IPS-20b (cell line): ENCODE data around the gene CHST8.
A peak's percentile ranks its signal among the peaks of the same experiment; 100 is the strongest.

ENCODE experiments used
- H3K27ac ChIP-seq: one replicate; pipeline ENCODE4 v1.5.1; 2013; ENCODE audit warnings: low read length
- H3K27me3 ChIP-seq: 2 replicates; pipeline ENCODE4 v1.6.1; 2013; ENCODE audit warnings: mild to moderate bottlenecking, low read length, inconsistent platforms; ENCODE audit not compliant: insufficient read depth
- H3K36me3 ChIP-seq: 2 replicates; pipeline ENCODE4 v1.6.1; 2013; ENCODE audit warnings: low read depth, mild to moderate bottlenecking, inconsistent platforms, low read length, moderate library complexity; ENCODE audit not compliant: insufficient read depth
- H3K4me1 ChIP-seq: 2 replicates; pipeline ENCODE4 v1.6.1; 2013; ENCODE audit warnings: mild to moderate bottlenecking, control low read depth, inconsistent platforms, low read length, moderate library complexity; ENCODE audit not compliant: insufficient read depth
- H3K4me3 ChIP-seq: 2 replicates; pipeline ENCODE4 v1.5.1; 2013; ENCODE audit warnings: mild to moderate bottlenecking, low read length, inconsistent platforms
- H3K9ac ChIP-seq: 2 replicates; pipeline ENCODE4 v1.6.1; 2013; ENCODE audit warnings: low read depth, mild to moderate bottlenecking, inconsistent platforms, low read length, moderate library complexity
- H3K9me3 ChIP-seq: 2 replicates; pipeline ENCODE4 v1.6.1; 2013; ENCODE audit warnings: mild to moderate bottlenecking, low read depth, low read length, inconsistent platforms; ENCODE audit not compliant: insufficient read depth

Gene CHST8

DNA sequence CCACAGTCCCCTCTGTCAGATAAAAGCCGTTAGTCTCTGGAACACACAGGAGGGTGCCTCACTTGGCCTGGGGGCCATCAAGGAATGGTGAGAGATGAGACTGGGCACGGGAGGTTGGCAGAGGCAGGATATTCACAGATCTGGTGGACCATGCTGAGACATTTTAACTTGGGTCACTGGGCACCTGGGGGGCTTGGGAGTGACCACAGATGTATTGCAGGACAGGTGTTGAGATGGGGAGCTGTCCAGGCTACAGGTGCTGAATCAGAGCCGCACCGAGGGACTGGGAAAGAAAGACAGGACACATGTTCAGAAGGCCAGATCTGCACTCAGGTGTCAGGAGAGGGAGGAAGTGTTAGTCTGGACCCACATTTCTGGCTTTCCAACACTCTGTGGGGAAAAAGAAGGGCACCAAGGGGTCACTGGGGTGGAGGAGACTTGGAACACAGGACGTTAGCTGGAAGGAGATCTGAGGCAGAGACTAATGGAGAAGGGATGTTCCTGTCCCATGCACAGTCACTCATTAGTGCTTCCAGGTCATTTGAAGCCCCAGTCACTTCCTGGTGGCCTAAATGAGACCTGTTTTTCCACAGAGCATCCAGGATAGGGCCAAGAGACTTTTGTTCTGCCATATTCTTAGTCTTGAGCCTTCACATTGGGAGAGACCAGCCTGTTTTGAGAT, 56.1 kb downstream of the CHST8 start:
- Histone ChIP-seq H3K36me3 (no peaks in the 10 kb centered on the region), H3K4me1 (no peaks in the 10 kb centered on the region), H3K27ac (no peak overlapping the region), H3K27me3 (0 out of 2 replicates have a peak, but pooled peaks cover 3% of the 10 kb centered on the region), H3K9me3 (no peaks in the 10 kb centered on the region), H3K9ac (no peak overlapping the region), H3K4me3 (no peak overlapping the region)

DNA sequence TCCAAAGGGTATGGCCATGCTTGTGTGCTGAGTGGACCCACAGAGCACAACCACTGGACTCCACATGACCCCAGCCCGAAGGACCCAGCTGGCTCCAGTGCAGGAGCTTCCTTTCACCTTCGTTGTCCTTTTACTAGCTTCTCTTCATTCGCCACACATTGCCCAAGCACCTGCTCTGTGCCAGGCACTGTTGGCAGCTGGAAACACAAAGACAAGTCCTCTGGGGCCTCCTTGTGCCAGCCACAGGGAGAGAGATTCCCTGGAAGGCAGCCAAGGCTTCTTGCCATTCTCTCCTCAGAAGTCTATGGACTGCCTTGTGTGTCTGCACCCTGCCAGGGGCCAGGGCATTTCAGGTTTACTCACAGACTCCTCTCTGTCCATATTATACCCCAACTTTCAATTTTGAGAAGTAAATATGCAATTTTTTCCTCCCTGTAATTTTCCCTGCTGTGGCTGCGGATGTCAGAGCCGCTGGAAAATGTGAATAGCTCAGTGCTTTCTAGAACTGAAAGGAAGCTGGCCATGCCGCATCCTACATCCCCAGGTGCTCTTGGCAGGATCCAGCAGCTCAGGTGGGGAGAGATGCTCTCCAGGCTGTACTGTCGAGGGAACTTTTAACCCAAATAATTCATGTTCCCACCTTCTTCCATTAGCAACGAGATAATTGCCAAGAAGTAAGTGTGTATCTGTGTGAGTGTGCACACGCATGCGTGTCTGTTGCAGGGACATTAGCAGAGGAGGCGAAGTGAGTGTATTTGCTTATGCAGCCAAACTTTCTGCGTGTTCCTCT, 57.2 kb downstream of the CHST8 start:
- H3K9me3 ChIP-seq: no peaks in the 10 kb centered on the region
- no peaks in the 10 kb centered on the region for H3K36me3 ChIP-seq
- H3K4me1 ChIP-seq: no peaks in the 10 kb centered on the region
- no peak overlapping the region for H3K27ac ChIP-seq
- no peak overlapping the region for H3K9ac ChIP-seq
- no peak overlapping the region for H3K4me3 ChIP-seq
- peaks cover 14% of the 10 kb centered on the region for H3K27me3 ChIP-seq

DNA sequence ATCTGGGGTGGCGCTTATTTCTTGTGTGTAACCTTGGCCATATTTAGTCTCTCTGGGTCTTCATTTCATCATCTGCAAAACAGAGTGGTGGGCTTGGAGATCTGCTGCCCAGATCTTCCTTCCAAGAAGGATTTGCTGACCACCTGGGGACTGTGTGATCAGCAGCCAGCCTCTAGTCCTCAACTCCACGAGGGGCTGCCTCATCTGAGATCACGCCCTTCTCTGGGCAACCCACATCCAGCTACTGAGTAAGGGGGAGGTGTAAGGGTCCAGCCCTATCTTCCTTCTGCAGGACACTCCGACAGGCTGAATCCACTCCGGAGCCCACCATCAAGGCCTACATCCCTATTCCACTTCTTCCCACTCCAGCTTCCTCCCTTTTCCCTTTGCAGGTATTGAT, 57.9 kb downstream of the CHST8 start:
- H3K9me3 ChIP-seq: no peaks in the 10 kb centered on the region
- H3K36me3 ChIP-seq: no peaks in the 10 kb centered on the region
- no peaks in the 10 kb centered on the region for H3K4me1 ChIP-seq
- H3K4me3 ChIP-seq: no peak overlapping the region
- H3K27me3 ChIP-seq: peaks cover 17% of the 10 kb centered on the region
- H3K27ac ChIP-seq: no peak overlapping the region
- H3K9ac ChIP-seq: no peak overlapping the region

DNA sequence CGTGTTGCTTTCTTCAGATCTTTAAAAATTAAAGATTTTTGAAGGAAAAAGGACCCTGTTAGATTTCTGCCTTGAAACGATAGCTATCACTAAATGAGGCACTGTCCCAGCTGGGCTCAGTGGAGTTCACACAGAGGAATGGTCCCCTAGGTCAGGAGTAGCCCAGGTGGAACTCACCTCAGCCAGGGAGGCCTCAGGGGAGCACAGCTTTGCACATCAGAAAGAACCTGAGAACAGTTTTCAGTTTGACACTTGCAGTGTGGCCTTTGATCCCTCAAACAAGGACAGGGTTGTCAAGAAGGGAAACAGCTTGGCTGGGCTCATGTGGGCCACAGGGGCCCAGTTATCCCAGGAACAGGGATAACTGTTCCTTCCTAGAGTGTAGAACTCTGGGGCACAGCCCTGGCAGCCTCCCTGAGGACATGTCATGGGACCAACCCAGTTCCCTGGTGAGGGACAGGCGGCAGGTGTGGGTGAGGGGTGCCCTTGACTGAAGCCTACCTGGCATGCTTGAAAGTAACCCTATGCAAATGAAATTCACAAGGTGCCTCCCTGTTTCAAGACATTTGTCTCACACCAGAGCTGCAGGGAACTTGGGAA, 59.4 kb downstream of the CHST8 start:
- no peak overlapping the region for H3K4me3 ChIP-seq
- H3K9ac ChIP-seq: no peak overlapping the region
- no peaks in the 10 kb centered on the region for H3K36me3 ChIP-seq
- H3K4me1 ChIP-seq: no peaks in the 10 kb centered on the region
- peaks cover 32% of the 10 kb centered on the region for H3K27me3 ChIP-seq
- no peak overlapping the region for H3K27ac ChIP-seq
- H3K9me3 ChIP-seq: no peaks in the 10 kb centered on the region

DNA sequence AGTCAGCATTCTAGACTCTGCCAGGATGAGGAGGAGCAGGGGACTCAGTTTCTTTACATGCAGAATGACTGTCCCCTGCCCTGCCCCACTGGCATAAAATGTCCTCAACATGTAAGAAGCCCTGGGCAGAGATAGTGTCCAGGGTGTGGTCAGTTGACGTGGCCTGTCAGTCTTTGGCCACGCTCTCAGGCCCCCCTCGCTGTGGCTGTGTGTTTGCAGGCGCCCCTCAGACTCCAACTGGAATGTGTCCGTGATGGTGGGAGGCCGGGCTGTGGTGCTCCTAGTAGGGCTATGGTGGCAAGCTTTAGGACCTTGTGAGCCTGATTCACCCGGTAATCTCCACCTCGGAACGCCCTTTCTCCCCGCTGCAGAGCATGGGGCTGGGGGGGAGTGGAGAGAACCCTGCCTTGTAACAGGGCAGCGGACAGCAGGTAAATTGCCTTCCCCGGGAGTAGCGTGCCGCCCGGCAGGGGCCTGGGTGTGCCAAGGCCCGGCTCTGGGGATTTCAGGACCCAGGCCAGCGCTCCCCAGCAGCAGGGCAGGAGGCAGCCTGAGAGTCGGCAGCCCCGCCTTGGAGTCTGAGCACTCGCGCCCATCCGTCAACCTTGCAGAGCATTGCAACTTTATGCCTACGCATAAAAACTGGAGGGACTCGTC, 62.3 kb downstream of the CHST8 start:
- Histone ChIP-seq H3K36me3 (no peaks in the 10 kb centered on the region), H3K9ac (no peak overlapping the region), H3K4me1 (no peaks in the 10 kb centered on the region), H3K9me3 (no peaks in the 10 kb centered on the region), H3K27ac (no peak overlapping the region), H3K27me3 (peaks cover 33% of the 10 kb centered on the region), H3K4me3 (peak overlapping the region; percentile 61; the same call in 1 of the 2 replicates)

DNA sequence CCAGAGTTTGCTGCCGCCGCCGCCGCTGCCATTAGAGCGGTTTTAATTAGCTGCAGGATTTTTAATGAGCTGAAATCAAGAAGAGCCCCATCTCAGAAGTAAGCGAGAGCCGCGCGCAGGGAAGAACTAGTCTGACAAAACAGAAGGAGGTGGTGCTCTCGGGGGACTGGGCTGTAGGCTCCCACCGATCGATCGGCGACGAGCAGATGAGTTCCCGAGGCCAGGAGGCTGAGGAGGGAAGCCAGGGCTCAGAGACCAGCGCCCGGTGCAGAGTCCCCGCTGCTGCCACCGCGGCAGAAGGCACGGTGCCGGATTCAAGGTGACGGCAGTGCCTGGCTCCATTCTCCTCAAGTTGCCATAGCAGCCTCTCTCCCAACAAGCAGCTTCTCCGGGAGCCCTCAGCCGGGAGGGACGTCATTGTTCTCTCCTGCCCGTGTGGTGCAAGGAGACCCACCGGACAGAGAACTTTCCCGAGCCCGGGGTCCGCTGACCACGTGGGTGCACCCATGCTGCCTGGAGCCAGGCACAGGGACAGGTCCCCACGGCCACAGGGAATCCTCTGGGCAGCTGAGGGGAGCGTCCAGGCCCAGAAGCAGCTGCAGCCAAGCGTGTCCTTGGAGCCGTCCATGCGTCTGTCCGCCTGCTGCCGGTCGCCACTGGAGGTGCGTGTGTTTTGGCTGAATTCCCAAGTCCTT, 62.9 kb downstream of the CHST8 start:
- Histone ChIP-seq H3K9ac (no peak overlapping the region), H3K9me3 (no peaks in the 10 kb centered on the region), H3K4me3 (peak overlapping the region; percentile 61; the same call in 1 of the 2 replicates), H3K36me3 (no peaks in the 10 kb centered on the region), H3K4me1 (no peaks in the 10 kb centered on the region), H3K27me3 (peaks cover 33% of the 10 kb centered on the region), H3K27ac (no peak overlapping the region)

DNA sequence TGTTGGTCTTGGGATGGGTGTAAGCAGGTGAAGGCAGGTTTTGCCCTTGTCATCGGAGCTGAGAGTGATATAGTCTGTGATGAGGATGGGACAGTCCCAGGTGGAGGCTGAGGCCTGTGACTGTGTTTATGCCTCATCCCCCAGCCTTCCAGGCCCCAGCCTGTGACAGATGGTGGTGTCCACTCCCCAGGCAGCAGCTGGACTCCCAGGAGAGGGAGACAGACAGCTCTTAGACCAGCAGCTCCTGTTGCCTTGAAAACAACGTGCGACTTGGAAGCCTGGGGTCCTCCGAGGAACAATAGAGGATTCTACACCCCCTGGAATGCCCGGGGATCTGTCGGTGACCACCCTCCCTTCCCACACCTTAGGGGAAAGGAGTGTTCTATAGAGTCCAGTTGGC, 63.8 kb downstream of the CHST8 start:
- Histone ChIP-seq H3K4me1 (no peaks in the 10 kb centered on the region), H3K36me3 (no peaks in the 10 kb centered on the region), H3K4me3 (no peak overlapping the region), H3K9ac (no peak overlapping the region), H3K27ac (no peak overlapping the region), H3K27me3 (peaks cover 33% of the 10 kb centered on the region), H3K9me3 (no peaks in the 10 kb centered on the region)

DNA sequence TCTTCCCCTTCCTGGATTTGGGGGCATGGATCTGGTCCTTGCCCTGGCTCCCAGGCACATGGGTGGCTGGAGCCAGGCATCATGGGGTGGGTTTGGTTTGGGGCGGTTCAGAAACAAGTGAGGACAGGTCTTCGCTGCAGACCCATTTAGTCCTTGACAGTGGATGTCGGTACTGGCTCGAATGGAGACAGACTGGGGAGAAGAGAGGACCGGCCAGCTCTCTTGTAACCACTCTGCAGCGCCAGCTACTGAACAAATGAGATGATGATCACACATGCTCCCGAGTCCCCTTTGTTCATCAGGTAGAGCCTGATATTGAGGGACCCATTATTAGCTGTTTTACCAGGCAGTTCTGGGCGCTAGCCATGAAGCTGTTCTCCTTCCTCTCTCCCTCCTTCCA, 64.5 kb downstream of the CHST8 start:
- Histone ChIP-seq H3K27me3 (peaks cover 33% of the 10 kb centered on the region), H3K9ac (no peak overlapping the region), H3K9me3 (no peaks in the 10 kb centered on the region), H3K27ac (no peak overlapping the region), H3K4me1 (no peaks in the 10 kb centered on the region), H3K4me3 (no peak overlapping the region), H3K36me3 (no peaks in the 10 kb centered on the region)

DNA sequence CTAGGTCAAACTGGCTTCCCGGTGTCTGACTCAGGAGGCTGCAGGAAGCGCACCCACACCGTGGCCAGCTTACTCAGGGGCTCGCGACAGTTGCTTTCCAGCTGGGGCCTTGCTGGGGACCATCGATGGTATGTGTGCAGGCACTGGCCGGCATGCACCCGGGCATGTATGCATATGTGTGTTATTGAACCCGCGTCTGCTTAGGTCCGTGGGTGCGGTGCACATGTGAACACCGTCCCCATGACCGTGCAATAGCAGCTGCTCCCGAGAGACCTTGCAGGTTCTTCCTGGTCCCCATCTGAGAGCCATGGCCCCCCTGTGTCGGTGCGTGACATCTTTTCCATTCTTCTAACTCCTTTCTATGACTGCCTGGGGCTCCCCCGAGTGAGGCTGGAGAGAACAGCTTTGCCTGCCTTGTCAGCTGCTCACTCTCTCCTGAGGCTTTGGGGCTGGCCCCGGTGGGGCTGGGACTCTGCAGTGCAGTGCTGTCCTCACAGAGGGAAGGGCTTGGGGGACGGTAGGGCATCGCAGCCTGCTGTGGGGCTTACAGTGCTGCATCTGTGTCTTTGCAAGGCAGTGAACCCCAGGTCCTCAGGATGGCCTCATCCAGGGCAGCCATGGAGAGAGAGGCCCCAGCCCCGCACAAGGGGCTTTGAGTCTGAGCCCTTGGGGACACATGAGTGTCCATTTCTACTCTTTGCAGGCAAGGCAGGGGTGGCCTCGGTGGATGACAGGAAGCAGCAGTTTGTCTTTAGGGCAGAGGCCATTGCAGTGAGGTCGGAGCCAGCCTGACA, 65.1 kb downstream of the CHST8 start:
- Histone ChIP-seq H3K9me3 (no peaks in the 10 kb centered on the region), H3K9ac (no peak overlapping the region), H3K27me3 (peaks cover 33% of the 10 kb centered on the region), H3K27ac (no peak overlapping the region), H3K36me3 (no peaks in the 10 kb centered on the region), H3K4me3 (no peak overlapping the region), H3K4me1 (no peaks in the 10 kb centered on the region)

DNA sequence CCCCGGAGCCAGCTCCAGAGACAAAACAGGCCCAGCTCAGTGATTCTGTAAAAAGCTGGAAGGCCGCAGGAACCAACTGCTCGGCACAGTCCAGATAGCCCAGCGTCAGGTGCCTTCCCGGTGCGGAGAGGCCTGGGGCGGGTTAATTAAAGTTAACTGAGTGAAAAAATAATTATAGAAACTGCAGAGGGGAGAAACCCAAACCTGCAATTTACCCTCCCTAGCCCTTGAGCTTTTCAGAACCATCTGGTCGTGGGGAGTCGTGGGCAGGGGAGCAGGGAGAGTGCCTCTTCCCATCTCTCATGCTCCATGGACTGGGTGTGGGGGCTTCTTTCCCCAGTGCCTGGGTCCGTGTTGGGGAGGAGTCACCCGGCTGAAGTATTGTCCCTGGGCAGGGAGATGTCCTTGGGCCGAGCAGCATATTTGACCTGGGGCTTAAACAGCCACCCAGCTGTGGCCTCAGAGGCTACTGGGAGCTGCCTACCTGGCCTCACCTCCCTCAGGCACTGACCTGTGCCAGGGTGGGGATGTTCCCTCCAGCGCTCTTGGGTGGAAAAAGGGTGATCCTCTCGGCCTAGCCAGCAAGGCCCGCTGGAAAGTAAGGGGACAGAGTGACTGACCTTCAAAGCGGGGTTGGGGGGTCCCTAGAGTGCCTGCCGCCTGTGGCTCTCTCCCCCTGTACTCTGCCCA, 65.9 kb downstream of the CHST8 start:
- peaks cover 33% of the 10 kb centered on the region for H3K27me3 ChIP-seq
- H3K36me3 ChIP-seq: no peaks in the 10 kb centered on the region
- no peak overlapping the region for H3K4me3 ChIP-seq
- no peaks in the 10 kb centered on the region for H3K9me3 ChIP-seq
- no peak overlapping the region for H3K9ac ChIP-seq
- H3K4me1 ChIP-seq: no peaks in the 10 kb centered on the region
- no peak overlapping the region for H3K27ac ChIP-seq
